Heart right ventricle (tissue), 16 donors: Measurements from ENCODE around the gene SMARCD2. TPM values are rescaled to one million over a fixed set of nuclear protein-coding genes. Genes with fewer than 3 reads are reported as not detected.
A peak's percentile ranks its signal among the peaks of the same experiment; 100 is the strongest.
"Not testable (repeated sequence)": the region's sequence is repeated elsewhere in the genome, so short reads cannot be mapped to it uniquely, and the experiment has no call there.

ENCODE experiments used
- ATAC-seq, 8 donors: fragments of 200-7000 bp; cut with Tn5 transposase; one replicate each; pipeline ENCODE4 v1.9.1; 2020; ENCODE audit warnings: mild to moderate bottlenecking in 8 of 8, moderate library complexity in 8 of 8, moderate number of reproducible peaks in 1 of 8
- DNase-seq, 2 donors: peaks; one replicate each; pipeline ENCODE4 v3.0.0-alpha.2; 2020
- H3K27ac ChIP-seq, 10 donors: fragments of 200-600 bp; sonication (generic) in 2 of 10; one replicate each; pipeline versions ENCODE4 v1.5.0 to v1.8.0; 2020 to 2022; ENCODE audit warnings: mild to moderate bottlenecking in 3 of 10
- H3K27me3 ChIP-seq, 7 donors: fragments of 200-600 bp; one replicate each; pipeline ENCODE4 v1.8.0; 2021 to 2022; ENCODE audit warnings: mild to moderate bottlenecking in 2 of 7
- H3K36me3 ChIP-seq, 9 donors: fragments of 200-600 bp; sonication (generic) in 1 of 9; one replicate each; pipeline versions ENCODE4 v1.5.0 to v1.8.0; 2020 to 2022; ENCODE audit warnings: mild to moderate bottlenecking in 2 of 9
- H3K4me1 ChIP-seq, 9 donors: fragments of 200-600 bp; sonication (generic) in 1 of 9; one replicate each; pipeline versions ENCODE4 v1.5.0 to v1.8.0; 2020 to 2022; ENCODE audit warnings: mild to moderate bottlenecking in 4 of 9
- H3K4me3 ChIP-seq, 10 donors: fragments of 200-600 bp; sonication (generic) in 2 of 10; one replicate each; pipeline versions ENCODE4 v1.5.0 to v1.8.0; 2020 to 2022; ENCODE audit warnings: mild to moderate bottlenecking in 7 of 10, moderate library complexity in 2 of 10
- H3K9me3 ChIP-seq, 11 donors: fragments of 200-600 bp in 10 of 11; sonication (generic) in 2 of 11; one replicate each; pipeline versions ENCODE4 v1.5.0 to v1.8.0; 2013 to 2022; ENCODE audit warnings: mild to moderate bottlenecking in 2 of 11, control low read depth in 1 of 11, moderate library complexity in 1 of 11
- WGBS, 2 donors: extraction: QIAGEN DNeasy Blood & Tissue Kit; methylation state at CpG; one replicate each; pipeline ENCODE4 v1.1.7; 2013; ENCODE audit warnings: inconsistent platforms in 1 of 2; 5-methylcytosine and 5-hydroxymethylcytosine counted together
- intact Hi-C, 10 donors: fragments of 100-400 bp; cut with DNase I; formaldehyde crosslinking; loops; one replicate each; pipeline versions ENCODE4 v1.11.1 to v1.14.2; 2022
- polyA plus RNA-seq, 2 donors: library from polyadenylated mRNA; stranded (reverse); fragments of 200-250 nt; gene quantifications; one replicate each; pipeline ENCODE4 v1.2.3, GENCODE V29; 2013
- total RNA-seq, 10 donors: library from RNA; stranded (reverse); fragmentation: NEBNext Ultra II Directional in 3 of 10; extraction: Animal tissue kit (Norgen Biotek cat#: 25700) in 3 of 10; gene quantifications; one replicate each; pipeline versions ENCODE4 v1.2.1 to v1.2.4, GENCODE V29; 2021 to 2023
- TF ChIP-seq, protein P1 (sequence below), 9 donors: fragments of 200-600 bp; sonication (generic) in 2 of 9; IDR thresholded peaks; one replicate each; pipeline versions ENCODE4 v1.5.0 to v1.8.0; 2021 to 2022; ENCODE audit warnings: antibody characterized with exemption in 9 of 9, mild to moderate bottlenecking in 5 of 9, moderate library complexity in 1 of 9
- donor health status: Arrhythmogenic right ventricular cardiomyopathy.
- donor health status: ischemic (EF 13 %, LVEDD 7.1; RV severe dilation, severe dysfunction).
- donor health status: healthy with polysubstance abuse.
- donor health status: DM: no; HTN: yes; CAD: no.
- donor health status: DM: no; HTN: no; CAD: no.
- donor health status: ischemic (EF 25% LVEDD 6.9; RV normal size, moderate dysfunction).
- donor health status: ischemic (EF 25% LVEDD 5.7; RV mildly dilated, moderate dysfunction).
- donor health status: healthy.
- donor health status: DM: yes; HTN: yes; CAD: no.
- donor health status: Ischemic cardiomyopathy.
- donor health status: ischemic (EF 35%, LVEDD 5.7; RV mildly dilated, moderate dysfunction).
- donor health status: nonischemic (EF 11% LVEDD 7.7; RV severe dilation, severe dysfunction).
- donor health status: DM: yes; HTN: yes; CAD: no.
- donor health status: PGD.
- donor health status: ischemic (EF 29% LVEDD 5.4; RV normal size, mild dysfunction).
- donor health status: nonischemic (EF 23%, LVEDD 6.1; RV moderate dilation, normal function).

SMARCD2 gene
- total and polyA plus RNA-seq, 12 donors: 11.6 to 35.7 (median 18.4) TPM

DNA sequence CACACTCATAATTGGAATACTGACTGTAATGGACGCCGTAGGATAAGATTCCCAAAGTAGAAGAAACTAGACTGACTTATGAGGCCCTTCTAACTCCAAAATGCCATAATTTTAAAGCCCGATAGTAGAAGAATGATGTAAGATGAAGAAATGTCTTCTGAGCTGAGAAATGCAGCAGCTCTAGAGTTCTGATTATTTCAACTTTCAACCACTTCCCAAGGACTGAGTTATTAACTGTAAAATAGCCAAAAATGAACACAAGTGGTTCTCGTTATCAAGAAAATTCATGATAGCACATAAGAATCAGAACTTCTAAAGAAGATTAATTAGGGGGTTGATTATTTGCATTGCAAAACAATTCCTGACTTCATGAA lies 27.8 kb upstream of the SMARCD2 start:
- intact Hi-C loops: not testable (repeated sequence)

DNA sequence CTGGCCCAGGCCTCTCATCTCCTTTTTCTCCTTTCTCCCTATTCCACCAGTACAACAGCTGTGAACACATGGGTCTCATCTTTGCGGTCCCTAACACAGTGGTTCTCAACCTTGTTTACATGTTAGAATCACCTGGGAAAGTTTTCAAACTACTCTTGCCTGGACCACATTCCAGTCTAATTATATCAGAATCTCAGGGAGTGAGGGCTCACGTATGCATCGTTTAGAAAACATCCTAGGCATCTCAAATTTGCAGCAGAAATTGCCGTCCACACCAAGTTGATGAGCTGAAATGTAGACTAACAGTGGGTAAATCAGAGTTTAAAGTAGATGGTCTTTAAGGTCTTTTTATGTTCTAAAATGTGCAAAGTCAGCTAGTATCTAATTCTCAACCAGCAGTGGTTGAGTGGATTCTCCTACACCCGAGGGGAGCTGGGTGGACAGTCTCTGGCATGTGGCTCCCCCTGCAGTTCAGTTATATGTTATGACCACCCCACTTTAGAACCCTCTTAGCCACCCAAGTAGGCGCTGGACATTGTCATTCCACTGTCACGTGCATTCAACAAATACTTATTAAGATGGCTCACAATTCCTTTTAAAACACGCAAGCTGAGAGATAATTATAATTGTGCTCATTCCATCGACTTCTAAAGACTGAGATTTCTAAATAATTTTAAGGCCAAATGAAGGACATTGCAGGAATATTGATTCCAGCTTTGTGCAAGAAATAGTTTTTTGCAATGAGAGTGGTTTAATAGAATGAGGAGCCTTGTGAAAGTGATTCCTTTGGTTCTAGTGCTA lies 27.2 kb upstream of the SMARCD2 start:
- H3K27ac ChIP-seq, DNase-seq, H3K4me3 ChIP-seq, H3K9me3 ChIP-seq, H3K4me1 ChIP-seq, H3K27me3 ChIP-seq, ATAC-seq, H3K36me3 ChIP-seq, intact Hi-C loops: not testable (repeated sequence)
- WGBS, 2 donors: 51 to 57% methylated on average over 9 of the region's 9 CpGs
- TF ChIP-seq, protein P1, sequence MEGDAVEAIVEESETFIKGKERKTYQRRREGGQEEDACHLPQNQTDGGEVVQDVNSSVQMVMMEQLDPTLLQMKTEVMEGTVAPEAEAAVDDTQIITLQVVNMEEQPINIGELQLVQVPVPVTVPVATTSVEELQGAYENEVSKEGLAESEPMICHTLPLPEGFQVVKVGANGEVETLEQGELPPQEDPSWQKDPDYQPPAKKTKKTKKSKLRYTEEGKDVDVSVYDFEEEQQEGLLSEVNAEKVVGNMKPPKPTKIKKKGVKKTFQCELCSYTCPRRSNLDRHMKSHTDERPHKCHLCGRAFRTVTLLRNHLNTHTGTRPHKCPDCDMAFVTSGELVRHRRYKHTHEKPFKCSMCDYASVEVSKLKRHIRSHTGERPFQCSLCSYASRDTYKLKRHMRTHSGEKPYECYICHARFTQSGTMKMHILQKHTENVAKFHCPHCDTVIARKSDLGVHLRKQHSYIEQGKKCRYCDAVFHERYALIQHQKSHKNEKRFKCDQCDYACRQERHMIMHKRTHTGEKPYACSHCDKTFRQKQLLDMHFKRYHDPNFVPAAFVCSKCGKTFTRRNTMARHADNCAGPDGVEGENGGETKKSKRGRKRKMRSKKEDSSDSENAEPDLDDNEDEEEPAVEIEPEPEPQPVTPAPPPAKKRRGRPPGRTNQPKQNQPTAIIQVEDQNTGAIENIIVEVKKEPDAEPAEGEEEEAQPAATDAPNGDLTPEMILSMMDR (IDR thresholded peaks at IDR 0.05): peak in 2 of 9 donors; percentile 6 to 13

More for the DNA sequence above, 27.8 kb upstream of the SMARCD2 start:
- H3K36me3 ChIP-seq, DNase-seq, ATAC-seq, H3K4me3 ChIP-seq, H3K27ac ChIP-seq, H3K27me3 ChIP-seq, H3K9me3 ChIP-seq, H3K4me1 ChIP-seq: not testable (repeated sequence)
- WGBS, 2 donors: 89% methylated on average over 4 of the region's 4 CpGs

DNA sequence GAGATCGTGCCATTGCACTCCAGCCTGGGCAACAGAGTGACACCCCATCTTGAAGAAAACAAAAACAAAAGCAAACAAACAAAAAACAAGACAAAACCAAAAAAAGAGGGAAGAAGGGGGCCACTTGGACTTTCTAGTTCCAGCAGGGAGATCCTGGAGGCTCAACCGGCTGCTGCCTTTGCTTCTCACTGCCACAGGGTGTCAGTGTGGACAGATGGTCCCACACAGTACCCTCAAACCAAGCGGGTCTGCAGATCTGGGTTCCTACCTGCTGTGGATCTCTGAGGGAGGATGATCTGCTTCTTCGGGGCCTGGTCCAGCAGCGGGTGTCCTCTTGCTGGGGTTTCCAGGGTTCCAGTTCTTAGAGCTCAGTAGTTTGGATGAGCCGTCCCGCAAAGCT lies 24.1 kb upstream of the SMARCD2 start:
- H3K36me3 ChIP-seq, H3K27ac ChIP-seq, DNase-seq, H3K9me3 ChIP-seq, H3K4me1 ChIP-seq, H3K27me3 ChIP-seq, intact Hi-C loops, H3K4me3 ChIP-seq: not testable (repeated sequence)
- ATAC-seq: peak in 3 of 8 donors; percentile 36 to 50 (median 44)
- WGBS, 2 donors: 72 to 81% methylated on average over 7 of the region's 7 CpGs

DNA sequence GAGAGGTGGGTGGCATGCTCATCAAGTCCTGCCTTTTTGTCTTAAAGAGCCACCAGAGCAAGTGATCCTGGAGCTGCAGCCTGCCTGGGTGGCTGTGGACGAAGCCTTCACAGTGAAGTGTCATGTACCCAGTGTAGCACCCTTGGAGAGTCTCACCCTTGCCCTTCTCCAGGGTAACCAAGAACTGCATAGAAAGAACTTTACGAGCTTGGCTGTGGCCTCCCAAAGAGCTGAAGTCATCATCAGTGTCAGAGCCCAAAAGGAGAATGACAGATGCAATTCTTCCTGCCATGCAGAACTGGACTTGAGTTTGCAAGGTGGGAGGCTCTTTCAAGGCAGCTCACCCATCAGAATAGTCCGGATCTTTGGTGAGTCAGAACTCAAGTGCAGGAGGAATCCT lies 16.8 kb upstream of the SMARCD2 start:
- intact Hi-C loops: no loop called here
- Histone ChIP-seq H3K4me3 (no peak overlapping the region), H3K9me3 (no peaks in the 10 kb centered on the region), H3K27ac (no peak overlapping the region), H3K4me1 (no peaks in the 10 kb centered on the region), H3K27me3 (no peaks in the 10 kb centered on the region), H3K36me3 (no peaks in the 10 kb centered on the region)
- 85 to 90% methylated on average over 3 of the region's 3 CpGs for WGBS, 2 donors
- no peak for DNase-seq
- TF ChIP-seq, protein P1 (IDR thresholded peaks at IDR 0.05): no peak
- ATAC-seq: no peak

DNA sequence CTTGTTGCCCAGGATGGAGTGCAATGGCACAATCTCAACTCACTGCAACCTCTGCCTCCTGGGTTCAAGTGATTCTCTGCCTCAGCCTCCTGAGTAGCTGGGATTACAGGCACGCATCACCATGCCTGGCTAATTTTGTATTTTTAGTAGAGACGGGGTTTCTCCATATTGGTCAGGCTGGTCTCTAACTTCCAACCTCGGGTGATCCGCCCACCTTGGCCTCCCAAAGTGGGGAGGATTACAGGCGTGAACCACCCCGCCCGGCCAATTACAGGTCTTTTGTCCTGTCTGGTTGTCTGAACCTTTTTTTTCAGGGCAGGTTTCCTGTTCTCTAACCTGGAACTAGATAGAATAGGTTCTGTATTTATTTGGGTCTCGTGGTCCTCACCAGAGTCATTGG lies 13.9 kb upstream of the SMARCD2 start:
- H3K9me3 ChIP-seq, H3K4me1 ChIP-seq, H3K27me3 ChIP-seq, DNase-seq, H3K4me3 ChIP-seq, H3K27ac ChIP-seq, ATAC-seq, H3K36me3 ChIP-seq, intact Hi-C loops: not testable (repeated sequence)
- WGBS, 2 donors: 91 to 93% methylated on average over 8 of the region's 8 CpGs

DNA sequence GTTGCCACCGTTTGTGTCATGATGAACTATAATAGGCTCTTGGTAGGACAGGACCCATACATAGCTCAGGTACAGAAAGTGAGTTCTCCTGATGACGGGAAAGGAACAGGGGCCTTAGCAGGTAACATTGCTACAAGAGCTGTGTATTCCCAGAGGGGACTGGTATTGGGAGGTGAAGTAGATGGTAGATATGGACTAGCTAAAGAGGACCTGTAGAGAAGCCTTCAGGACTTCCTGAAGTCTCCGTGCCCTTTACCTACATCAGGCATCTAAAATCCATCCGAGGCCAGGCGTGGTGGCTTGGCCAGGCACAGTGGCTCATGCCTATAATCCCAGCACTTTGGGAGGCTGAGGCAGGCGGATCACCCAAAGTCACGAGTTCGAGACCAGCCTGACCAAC lies 12.7 kb upstream of the SMARCD2 start:
- no peak overlapping the region for H3K4me3 ChIP-seq
- H3K27me3 ChIP-seq: no peaks in the 10 kb centered on the region
- no peaks in the 10 kb centered on the region for H3K4me1 ChIP-seq
- no peaks in the 10 kb centered on the region for H3K9me3 ChIP-seq
- intact Hi-C loops: no loop called here
- no peaks in the 10 kb centered on the region for H3K36me3 ChIP-seq
- TF ChIP-seq, protein P1 (IDR thresholded peaks at IDR 0.05): no peak
- no peak for ATAC-seq
- no peak for DNase-seq
- H3K27ac ChIP-seq: no peak overlapping the region
- WGBS, 2 donors: 89% methylated on average over 8 of the region's 8 CpGs
